NCI-H2227 (cell line): Measurements from ENCODE around the gene ZNF223.

ENCODE experiments used
- DNase-seq: peaks from one replicate; lab custom pipeline; 2025; ENCODE audit not compliant: unreplicated experiment; lab: John Stamatoyannopoulos, UW

Gene ZNF223

DNA sequence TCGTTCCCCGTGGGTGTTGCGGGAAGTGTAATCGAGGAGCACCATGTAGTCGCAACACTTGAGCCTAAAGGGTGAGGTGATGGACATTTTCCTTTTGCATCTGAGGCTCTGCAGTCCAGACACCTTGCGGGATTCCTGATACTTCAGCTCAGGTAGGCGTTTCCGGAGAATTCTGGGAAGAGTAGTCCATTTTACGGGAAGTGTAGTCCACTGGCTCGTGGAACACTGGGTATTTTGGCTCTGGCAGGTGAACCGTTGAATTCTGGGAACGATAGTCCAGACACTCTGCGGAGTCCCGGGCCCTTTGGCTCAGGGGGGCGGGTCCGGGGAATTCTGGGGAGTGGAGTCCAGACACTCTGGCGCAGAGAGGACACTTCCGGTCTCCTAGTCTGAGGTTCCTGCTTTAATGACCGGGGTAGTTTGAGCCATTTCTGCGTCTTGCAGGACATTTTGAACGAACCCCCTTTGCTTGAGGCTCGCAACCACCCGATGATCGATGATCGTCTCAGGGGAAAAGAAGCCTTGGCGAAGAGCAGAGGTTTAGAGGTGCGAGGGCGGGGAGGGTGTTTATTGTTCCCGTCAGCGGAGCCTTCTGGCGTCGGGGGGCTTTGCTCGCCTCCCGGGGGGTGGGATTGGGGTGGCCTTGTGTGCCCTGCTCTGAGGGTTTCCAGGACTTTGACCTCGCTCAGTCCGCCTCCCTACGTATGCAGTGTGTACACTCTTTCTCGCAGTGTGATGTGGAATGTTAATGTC lies at the start of gene ZNF223:
ZNF223 (plus strand) TSS at position 387 of the 753 bp plus-strand sequence. CDS start 3,141 bp downstream, outside the sequence.
- DNase-seq = peak; percentile 93

DNA sequence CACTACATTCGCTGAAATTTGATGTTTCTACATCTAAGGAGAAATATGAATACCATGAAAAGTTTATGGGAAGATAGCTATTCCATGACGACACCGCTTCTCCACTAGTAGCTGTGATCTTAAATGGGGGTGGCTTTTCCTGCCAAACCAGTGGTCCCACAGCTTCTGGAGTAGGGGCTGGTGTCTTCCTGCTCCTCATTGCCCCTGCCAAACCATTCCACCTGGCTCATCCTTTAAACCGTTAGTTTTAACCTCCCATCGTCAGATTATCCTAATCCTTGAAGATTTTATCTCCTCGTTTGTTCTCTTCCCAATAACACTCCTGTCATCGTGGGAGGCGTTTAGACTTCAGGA lies 49.6 kb upstream of the ZNF223 start:
- no peak for DNase-seq

DNA sequence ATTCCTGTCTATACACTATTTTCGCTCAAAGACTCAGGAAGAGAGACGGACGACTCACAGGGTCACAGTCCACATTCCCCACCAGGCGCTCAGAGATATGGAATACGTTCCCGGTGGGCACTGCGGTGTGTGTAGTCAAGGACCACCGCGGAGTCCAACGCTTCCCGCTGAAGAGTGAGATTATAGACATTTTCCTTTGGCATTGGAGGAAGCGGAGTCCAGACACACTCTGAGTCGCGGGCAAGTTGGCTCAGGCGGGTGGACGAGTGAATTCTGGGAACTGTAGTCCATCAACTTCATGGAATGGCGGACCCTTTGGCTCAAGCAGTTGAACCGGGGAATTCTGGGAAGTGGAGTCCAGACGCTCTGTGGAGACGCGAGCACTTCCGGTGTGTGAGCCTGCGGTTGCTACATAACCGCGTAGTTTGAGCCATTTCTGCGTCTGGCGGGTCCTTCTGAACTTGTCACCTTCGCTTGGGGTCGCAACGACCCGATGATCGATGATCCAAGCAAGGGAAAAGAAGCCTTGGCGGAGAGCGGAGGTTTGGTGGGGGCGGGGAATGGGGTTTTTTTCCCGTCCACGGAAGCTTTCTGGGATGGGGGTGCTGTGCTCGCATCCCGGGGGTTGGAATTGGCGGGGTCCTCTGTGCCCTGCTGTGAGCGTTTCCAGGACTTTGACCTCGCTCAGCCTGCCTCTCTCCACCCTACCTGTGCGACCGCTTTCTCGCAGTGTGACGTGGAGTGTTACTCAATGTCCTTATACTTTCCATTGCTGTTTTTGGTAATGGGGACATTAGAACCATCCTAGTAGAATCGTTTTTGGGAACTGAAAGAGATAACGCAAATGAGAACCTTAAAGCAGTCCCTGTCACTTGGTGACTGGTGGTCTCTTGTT lies 49.0 kb upstream of the ZNF223 start, which contains the start of gene ZNF230:
ZNF230 (plus strand) TSS at position 392 of the 895 bp plus-strand sequence. CDS start 4,122 bp downstream, outside the sequence.
- peak; percentile 93 for DNase-seq

DNA sequence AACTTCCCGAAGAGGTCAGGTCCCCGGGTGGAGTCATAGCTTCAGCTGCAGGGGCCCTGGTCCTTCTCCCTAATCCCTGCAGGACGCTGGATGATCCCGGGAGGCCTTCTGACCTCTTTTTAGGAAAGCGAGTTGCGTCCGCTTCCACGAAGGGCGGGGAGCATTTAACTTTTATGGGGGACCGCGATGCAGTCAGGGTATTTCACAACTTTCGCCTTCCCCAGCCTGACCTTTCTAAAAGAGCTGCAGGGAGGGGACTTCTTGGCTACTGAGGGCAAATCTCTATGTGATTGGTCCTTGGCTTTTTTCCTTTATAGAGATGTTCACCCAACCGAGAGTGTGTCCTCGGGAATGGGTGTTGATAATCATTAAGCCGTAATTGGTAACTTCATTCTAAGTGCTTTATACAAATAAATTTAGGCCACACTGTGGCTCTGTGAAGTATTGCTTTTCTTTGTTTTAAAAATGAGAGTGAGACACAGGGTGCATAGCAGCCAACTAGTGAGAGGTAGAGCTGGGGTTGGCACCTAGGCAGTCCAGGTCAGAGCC lies 48.3 kb upstream of the ZNF223 start:
- DNase-seq = no peak

DNA sequence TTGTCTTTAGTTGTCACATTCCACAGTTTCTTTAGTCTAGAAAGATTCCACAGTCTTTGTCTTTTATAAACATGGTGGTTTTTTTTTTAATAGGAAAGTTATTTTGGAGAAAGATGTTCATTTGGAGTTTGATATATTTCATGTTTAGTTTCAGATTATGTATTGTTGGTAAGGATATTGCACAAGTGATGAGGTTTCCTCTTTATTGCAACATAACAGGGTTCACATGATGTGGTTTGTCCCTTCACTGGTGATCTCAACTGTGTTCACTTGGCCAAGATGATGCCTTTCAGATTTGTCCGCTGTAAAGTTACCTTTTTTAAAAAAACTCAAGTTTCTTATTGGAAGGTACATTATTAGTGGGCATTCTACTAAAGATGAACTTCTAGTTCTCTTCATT lies 45.9 kb upstream of the ZNF223 start:
- no peak for DNase-seq

DNA sequence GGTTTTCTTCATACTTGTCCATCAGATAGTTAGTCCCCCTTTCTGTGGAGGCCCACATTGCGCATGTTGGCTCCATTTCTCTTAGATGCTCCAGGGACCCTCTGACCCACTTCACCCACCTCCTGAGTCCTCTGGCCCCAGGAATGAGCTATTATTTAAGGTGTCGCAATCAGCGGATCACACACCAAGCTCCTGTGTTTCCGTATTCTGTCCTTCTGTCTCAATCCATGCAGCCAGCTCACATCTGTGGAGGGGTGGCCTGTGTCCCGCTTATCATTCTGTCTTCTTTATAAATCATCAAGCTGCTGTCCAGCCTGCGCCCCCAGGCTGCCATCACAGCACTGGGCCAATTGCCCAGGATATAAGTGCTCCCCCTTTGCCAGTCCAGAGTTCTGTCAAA lies 44.4 kb upstream of the ZNF223 start:
- no peak for DNase-seq

DNA sequence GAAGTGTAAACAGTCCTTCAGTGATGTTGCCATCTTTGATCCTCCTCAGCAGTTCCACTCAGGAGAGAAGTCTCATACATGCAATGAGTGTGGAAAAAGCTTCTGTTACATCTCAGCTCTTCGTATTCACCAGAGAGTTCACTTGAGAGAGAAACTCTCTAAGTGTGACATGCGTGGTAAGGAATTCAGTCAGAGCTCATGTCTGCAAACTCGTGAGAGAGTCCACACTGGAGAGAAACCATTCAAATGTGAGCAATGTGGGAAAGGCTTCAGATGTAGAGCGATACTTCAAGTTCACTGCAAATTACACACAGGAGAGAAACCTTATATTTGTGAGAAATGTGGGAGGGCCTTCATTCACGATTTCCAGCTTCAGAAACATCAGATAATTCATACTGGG lies 41.4 kb upstream of the ZNF223 start:
- DNase-seq = no peak

DNA sequence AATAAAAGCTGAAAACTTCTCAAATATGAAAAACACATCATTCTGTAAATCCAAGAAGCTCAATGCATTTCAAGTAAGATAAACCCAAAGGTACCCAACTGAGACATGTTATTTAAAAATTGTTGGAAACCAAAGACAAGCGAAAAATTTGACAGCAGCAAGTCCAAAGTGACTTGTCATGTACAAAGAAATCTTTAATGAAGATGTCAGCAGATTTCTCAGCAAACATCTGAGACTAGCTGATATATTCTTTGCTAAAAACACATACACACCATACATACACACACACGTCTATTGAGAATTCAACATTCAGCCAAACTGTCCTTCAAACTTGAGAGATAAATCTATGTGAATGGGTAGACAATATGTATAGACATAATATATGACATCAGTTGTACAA lies 32.3 kb upstream of the ZNF223 start:
- no peak for DNase-seq

DNA sequence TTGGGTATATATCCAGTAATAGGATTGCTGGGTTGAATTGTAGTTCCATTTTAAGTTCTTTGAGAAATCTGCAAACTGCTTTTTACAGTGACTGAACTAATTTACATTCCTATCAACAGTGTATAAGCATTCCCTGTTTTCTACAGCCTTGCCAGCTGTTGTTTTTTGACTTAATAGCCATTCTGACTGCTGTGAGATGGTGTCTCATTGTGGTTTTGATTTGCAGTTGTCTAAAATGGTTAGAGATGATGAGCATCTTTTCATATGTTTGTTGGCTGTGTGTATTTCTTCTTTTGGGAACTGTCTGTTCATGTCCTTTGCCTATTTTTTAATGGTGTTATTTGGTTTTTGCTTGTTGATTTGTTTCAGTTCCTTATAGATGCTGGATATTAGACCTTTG lies 30.6 kb upstream of the ZNF223 start:
- no peak for DNase-seq

DNA sequence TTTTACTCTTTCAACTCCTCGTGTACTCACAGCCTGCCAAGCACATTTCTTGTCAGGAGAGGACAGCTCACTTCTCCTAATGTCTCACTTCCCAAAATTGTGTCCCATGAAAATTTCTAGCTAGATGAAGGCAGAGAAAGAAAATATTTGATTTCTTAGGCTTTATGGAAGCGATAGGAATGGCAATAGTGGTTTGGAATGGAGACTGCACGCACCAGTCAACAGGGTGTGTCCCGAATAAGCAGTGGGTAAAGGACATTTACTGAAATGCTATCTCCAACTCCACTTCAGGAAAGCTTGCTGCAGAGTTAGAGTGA lies 27.0 kb upstream of the ZNF223 start:
- DNase-seq = no peak

DNA sequence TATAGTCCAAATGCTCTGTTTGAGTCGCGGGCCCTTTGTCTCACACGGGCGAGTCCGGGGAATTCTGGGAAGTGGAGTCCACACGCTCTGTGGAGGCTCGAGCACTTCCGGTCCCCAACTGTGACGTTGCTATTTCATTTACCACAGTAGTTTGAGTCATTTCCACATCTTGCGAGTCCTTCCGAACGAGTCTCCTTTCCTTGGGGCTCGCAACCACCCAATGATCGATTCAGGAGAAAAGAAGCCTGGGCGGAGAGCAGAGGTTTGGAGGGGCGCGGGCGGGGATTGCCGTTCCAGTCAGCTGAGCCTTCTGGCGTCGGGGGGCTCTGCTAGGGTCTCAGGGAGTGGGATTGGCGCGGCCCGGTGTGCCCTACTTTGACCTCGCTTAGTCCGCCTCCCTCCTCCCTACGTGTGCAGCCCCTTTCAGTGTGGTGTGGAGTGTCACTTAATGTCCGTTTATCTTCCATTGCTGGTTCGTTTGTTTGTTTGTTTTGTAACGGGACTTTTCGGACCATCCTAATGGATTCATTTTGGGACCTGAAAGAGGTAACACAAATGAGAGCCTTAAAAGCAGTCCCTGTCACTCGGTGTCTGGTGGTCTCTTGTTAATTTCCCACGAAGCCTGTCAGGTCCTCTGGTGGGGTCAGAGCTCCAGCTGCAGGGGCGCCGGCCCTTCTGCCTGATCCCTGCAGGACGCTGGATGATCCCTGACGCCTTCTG lies 26.5 kb upstream of the ZNF223 start, which contains the start of gene ZNF222:
ZNF222 (plus strand) TSS at position 163 of the 720 bp plus-strand sequence; CDS start at position 221, 58 bp downstream.
- peak; percentile 78 for DNase-seq

DNA sequence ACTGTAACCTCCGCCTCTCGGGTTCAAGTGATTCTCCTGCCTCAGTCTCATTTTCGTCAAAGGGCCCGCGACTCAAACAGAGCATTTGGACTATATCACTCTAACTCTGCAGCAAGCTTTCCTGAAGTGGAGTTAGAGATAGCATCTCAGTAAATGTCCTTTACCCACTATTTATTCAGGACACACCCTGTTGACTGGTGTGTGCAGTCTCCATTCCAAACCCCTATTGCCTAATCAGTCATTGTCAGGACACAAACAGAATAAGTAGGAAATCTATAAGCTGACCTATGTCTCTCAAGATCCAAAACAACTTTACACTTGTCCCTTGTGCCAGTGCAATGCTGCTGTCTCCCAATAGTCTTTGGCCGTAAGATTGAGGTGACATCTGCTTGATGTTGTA lies 25.2 kb upstream of the ZNF223 start:
- DNase-seq = no peak

DNA sequence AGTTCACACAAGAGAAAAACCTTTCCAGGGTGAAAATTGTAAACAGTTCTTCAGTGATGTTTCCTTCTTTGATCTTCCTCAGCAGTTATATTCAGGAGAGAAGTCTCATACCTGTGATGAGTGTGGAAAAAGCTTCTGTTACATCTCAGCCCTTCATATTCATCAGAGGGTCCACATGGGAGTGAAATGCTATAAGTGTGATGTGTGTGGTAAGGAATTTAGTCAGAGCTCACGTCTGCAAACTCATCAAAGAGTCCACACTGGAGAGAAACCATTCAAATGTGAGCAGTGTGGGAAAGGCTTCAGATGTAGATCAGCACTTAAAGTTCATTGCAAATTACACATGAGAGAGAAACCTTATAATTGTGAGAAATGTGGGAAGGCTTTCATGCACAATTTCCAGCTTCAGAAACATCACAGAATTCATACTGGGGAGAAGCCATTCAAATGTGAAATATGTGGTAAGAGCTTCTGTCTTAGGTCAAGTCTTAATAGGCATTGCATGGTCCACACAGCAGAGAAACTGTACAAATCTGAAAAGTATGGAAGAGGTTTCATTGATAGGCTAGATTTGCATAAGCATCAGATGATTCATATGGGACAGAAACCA lies 19.7 kb upstream of the ZNF223 start:
- no peak for DNase-seq

DNA sequence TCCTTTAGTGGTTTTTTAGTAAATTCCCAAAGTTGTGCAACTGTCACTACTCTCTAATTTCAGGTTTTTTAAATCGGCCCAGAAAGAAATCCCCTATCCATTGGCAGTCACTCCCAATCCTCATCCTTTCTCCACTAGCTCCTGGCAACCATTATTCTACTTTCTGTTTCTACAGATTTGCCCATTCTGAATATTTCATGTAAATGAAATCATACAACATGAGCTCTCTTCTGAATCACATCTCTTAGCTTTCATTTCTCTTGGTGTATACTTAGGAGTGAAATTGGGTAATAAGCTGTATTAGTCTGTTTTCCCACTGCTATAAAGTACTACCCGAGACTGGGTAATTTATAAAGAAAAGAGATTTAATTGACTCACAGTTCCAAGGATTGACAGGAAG lies 9.7 kb upstream of the ZNF223 start:
- no peak for DNase-seq

DNA sequence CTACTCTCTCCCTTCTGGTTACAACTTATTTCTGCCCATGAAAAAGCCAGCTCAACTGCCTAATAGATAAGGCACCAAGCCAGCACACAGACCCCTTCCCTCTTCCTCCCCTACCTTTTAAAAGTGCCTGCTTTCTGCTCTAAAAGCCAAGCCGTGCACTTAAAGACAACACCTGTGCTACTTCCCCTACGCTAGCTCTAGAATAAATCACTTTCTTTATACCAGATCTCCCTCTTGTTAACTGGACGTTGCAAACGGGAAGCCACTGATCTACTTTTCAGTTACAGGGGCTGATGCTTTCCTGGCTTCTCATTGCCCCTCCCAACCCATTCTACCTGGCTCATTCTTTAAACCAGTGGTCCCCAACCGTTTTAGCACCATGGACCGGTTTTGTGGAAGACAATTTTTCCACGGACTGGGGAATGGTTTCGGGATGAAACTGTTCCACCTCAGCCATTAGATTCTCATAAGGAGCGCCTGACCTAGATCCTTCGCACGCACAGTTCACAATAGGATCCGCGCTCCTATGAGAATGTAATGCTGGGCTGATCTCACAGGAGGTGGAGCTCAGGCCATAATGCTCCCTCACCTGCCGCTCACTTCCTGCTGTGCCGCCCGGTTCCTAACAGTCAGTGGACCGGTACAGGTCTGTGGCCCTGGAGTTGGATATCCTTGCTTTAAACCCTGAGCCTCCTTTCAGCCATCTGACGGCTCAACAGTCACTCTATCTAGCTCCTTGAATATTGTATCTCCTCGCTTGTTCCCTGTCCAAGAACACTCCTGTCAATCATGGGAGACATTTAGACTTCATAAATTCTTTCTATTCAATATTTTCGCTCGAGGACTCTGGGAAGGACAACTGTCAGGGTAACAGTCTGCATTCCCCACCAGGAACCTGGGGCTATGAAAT lies 841 bp upstream of the ZNF223 start:
- DNase-seq = peak; percentile 44

DNA sequence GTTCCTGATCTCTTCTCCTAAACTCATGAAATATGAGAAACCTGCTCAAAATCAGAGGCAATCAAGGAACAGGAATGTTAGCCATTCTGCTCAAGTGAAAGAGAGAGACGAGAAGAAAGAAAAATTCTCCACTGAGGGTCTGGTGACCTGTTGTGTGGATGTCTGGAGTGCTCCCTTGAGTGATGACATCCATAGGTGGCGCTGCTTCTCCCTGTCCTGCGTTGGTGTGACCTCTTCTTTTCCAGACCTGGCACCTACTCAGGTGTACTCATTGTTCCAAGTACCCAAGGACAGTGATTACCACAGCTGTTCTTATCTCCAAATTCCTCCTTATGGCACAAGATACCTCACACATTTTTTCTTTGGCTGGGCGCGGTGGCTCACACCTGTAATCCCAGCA lies 4.0 kb downstream of the ZNF223 start:
- no peak for DNase-seq

DNA sequence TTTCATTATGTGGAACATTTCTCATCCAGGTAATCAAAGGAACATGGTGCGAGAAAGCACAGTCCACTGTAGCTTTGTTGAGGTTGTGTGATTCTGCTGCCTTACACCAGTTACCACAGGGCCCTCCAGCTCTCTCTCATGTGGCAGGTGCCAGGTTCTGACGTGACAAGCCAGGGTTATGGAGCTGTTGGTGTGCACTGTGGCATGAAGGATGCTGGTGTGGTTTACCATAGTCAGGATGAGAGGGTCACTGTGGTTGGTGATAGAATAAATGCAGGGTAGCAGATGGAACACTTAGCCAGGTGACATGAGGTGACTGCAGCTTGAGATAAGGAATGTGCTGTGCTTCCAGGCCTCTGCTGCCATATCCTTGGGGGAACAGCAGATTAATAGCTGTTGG lies 7.4 kb downstream of the ZNF223 start:
- DNase-seq = no peak

DNA sequence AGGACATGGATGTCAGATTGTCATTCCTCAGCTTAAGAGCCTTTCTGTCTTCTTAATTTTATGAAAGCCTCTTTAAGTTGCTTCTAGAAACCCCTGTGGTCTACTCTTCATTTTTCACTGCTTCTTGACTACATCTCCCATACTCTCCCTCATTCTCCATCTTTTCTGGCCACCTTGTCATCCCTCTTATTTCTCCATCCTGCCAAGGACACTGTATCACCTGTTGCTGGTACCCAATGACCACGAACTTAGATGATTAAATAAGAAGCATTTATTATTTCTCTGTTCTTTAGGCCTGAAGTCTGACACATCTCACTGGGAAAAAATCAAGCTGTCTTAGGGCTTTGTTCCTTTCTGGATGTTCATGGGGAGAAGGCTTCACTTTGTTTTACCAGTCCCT lies 9.2 kb downstream of the ZNF223 start:
- no peak for DNase-seq

DNA sequence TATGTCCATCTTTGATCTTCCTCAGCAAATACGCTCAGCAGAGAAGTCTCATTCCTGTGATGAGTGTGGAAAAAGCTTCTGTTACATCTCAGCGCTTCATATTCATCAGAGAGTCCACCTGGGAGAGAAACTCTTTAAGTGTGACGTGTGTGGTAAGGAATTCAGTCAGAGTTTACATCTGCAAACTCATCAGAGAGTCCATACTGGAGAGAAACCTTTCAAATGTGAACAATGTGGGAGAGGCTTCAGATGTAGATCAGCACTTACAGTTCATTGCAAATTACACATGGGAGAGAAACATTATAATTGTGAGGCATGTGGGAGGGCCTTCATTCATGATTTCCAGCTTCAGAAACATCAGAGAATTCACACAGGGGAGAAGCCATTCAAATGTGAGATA lies 14.5 kb downstream of the ZNF223 start:
- DNase-seq = no peak

DNA sequence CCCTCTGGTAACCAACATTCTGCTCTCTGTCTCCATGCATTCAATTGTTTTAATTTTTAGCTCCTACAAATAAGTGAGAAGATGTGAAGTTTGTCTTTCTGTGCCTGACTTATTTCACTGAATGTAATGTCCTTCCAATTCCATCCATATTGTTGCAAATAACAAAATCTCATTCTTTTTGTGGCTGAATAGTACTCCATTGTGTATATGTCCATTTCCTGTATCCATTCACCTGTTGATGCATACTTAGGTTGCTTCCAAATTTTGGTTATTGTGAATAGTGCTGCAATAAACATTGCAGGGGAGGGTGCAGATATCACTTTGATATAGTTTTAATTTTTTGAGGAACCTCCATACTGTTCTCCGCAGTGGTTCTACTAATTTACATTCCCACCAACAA lies 17.6 kb downstream of the ZNF223 start:
- no peak for DNase-seq
